Osteocyte (in vitro differentiated cells): ENCODE measurements around the gene SLC7A7. TPM values are rescaled to one million over a fixed set of nuclear protein-coding genes. Genes with fewer than 3 reads are reported as not detected.

Source experiments
- DNase-seq: peaks from one replicate; pipeline ENCODE4 v3.0.0; 2021; ENCODE audit warnings: mixed read lengths; ENCODE audit not compliant: unreplicated experiment; ENCODE audit errors: extremely low spot score
- H3K27ac Mint-ChIP-seq: one replicate; pipeline ENCODE4 v1.8.0; 2021; ENCODE audit warnings: mild to moderate bottlenecking, mixed read lengths; ENCODE audit not compliant: unreplicated experiment
- H3K27me3 Mint-ChIP-seq: one replicate; pipeline ENCODE4 v1.8.0; 2021; ENCODE audit warnings: mixed read lengths; ENCODE audit not compliant: unreplicated experiment
- H3K36me3 Mint-ChIP-seq: one replicate; pipeline ENCODE4 v1.8.0; 2021; ENCODE audit warnings: mixed read lengths; ENCODE audit not compliant: unreplicated experiment
- H3K4me1 Mint-ChIP-seq: one replicate; pipeline ENCODE4 v1.8.0; 2021; ENCODE audit warnings: mixed read lengths; ENCODE audit not compliant: unreplicated experiment
- H3K4me3 Mint-ChIP-seq: one replicate; pipeline ENCODE4 v1.8.0; 2021; ENCODE audit warnings: mild to moderate bottlenecking, moderate library complexity, mixed read lengths; ENCODE audit not compliant: unreplicated experiment
- H3K9me3 Mint-ChIP-seq: one replicate; pipeline ENCODE4 v1.8.0; 2021; ENCODE audit warnings: mixed read lengths; ENCODE audit not compliant: unreplicated experiment
- CTCF ChIP-seq: fragments of 200-600 bp; sonication (generic); IDR thresholded peaks from 2 replicates; pipeline ENCODE4 v1.5.0; 2021; ENCODE audit warnings: antibody characterized with exemption, mild to moderate bottlenecking, moderate library complexity
- total RNA-seq: library from RNA; stranded (reverse); gene quantifications from 2 replicates; pipeline ENCODE4 v1.2.1, GENCODE V29; 2021

Gene SLC7A7
- total RNA-seq, 1 donor from 2014 or later = 1.6 TPM

- H3K4me3 Mint-ChIP-seq = no peak overlapping the region
- H3K36me3 Mint-ChIP-seq = no peaks in the 10 kb centered on the region
- H3K4me1 Mint-ChIP-seq = no peaks in the 10 kb centered on the region
- H3K27ac Mint-ChIP-seq = no peak overlapping the region
- no peaks in the 10 kb centered on the region for H3K9me3 Mint-ChIP-seq
- DNase-seq = no peak
- no peak for TF ChIP-seq CTCF
- H3K27me3 Mint-ChIP-seq = peaks cover 36% of the 10 kb centered on the region
These were observed 66.6 kb downstream of the SLC7A7 start for GRCh38 chr14:22748631-22749068.

GRCh38 chr14:22748206-22748605 is 67.0 kb downstream of the SLC7A7 start:
- H3K4me3 Mint-ChIP-seq = no peak overlapping the region
- H3K27ac Mint-ChIP-seq = no peak overlapping the region
- no peak for DNase-seq
- peaks cover 36% of the 10 kb centered on the region for H3K27me3 Mint-ChIP-seq
- TF ChIP-seq CTCF = no peak
- no peaks in the 10 kb centered on the region for H3K4me1 Mint-ChIP-seq
- H3K36me3 Mint-ChIP-seq = no peaks in the 10 kb centered on the region
- no peaks in the 10 kb centered on the region for H3K9me3 Mint-ChIP-seq

- Mint-ChIP-seq H3K9me3 (no peaks in the 10 kb centered on the region), H3K4me1 (no peaks in the 10 kb centered on the region), H3K27ac (no peak overlapping the region), H3K27me3 (peaks cover 35% of the 10 kb centered on the region), H3K36me3 (no peaks in the 10 kb centered on the region), H3K4me3 (no peak overlapping the region)
- no peak for DNase-seq
- TF ChIP-seq CTCF = no peak
These were observed 67.5 kb downstream of the SLC7A7 start for GRCh38 chr14:22747769-22748168.

- H3K27me3 Mint-ChIP-seq = peaks cover 17% of the 10 kb centered on the region
- H3K27ac Mint-ChIP-seq = no peak overlapping the region
- no peak overlapping the region for H3K4me3 Mint-ChIP-seq
- H3K9me3 Mint-ChIP-seq = no peaks in the 10 kb centered on the region
- no peak for DNase-seq
- no peak for TF ChIP-seq CTCF
- no peaks in the 10 kb centered on the region for H3K4me1 Mint-ChIP-seq
- no peaks in the 10 kb centered on the region for H3K36me3 Mint-ChIP-seq
These were observed 75.2 kb downstream of the SLC7A7 start for GRCh38 chr14:22740020-22740419.

- TF ChIP-seq CTCF = no peak
- Mint-ChIP-seq H3K27me3 (peaks cover 17% of the 10 kb centered on the region), H3K4me3 (no peak overlapping the region), H3K27ac (no peak overlapping the region), H3K36me3 (no peaks in the 10 kb centered on the region), H3K9me3 (no peaks in the 10 kb centered on the region), H3K4me1 (no peaks in the 10 kb centered on the region)
- DNase-seq = peak; percentile 17
These were observed 75.8 kb downstream of the SLC7A7 start for GRCh38 chr14:22739423-22739822.
